Measurements from ENCODE around the gene FAT1.

DNA sequence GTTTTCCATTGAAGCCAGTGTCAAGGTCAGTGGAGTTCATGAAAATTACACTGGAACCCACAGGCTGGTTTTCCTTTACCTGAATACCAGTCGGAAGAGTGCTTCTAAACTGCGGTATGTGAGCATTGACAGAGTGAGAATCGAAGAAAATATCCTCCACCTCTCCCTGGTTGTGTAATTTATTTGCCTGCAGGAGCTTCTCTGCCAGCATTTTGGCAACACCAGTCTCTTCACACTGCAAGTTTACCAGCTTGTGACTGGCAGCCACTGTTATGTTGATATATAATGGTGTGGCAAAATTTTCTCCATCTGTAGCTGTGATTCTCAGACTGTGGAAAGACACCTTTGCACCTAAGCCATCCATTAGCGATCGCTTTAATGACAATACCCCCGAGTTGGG, 16.1 kb downstream of the FAT1 start:
- TF ChIP-seq CTCF (IDR thresholded peaks at IDR 0.05) = no peak
- TF ChIP-seq EP300 (IDR thresholded peaks at IDR 0.05; ENCODE audit: low read depth) = no peak
- TF ChIP-seq POLR2AphosphoS5 (IDR thresholded peaks at IDR 0.05) = no peak
